Stimulated activated naive CD8-positive, alpha-beta T cell treated with anti-CD3 and anti-CD28 coated beads, Interleukin-15, amount 100 ng/mL, for 72 hours (primary cell): ENCODE measurements around the gene LMX1A.

Experiments
- ATAC-seq: fragments of 150-1000 bp; cut with Tn5 transposase; 2 replicates; pipeline ENCODE4 v1.10.0; 2021; ENCODE audit warnings: mild to moderate bottlenecking, moderate library complexity
- DNase-seq, 2 donors: peaks; one replicate each; pipeline ENCODE4 v3.0.0; 2021 to 2022
- H3K27ac Mint-ChIP-seq, 2 donors: one replicate each; pipeline ENCODE4 v1.8.0; 2022; ENCODE audit warnings: mild to moderate bottlenecking in 2 of 2, mixed read lengths in 2 of 2, moderate library complexity in 2 of 2
- H3K27me3 Mint-ChIP-seq: one replicate; pipeline ENCODE4 v1.8.0; 2022; ENCODE audit warnings: mixed read lengths
- H3K4me1 Mint-ChIP-seq: one replicate; pipeline ENCODE4 v1.8.0; 2022; ENCODE audit warnings: mild to moderate bottlenecking, mixed read lengths
- H3K4me3 Mint-ChIP-seq, 2 donors: one replicate each; pipeline ENCODE4 v1.8.0; 2022; ENCODE audit warnings: mild to moderate bottlenecking in 2 of 2, mixed read lengths in 2 of 2, moderate library complexity in 1 of 2
- H3K9me3 Mint-ChIP-seq, 2 donors: one replicate each; pipeline ENCODE4 v1.8.0; 2022; ENCODE audit warnings: mixed read lengths in 2 of 2

The LMX1A gene

DNA sequence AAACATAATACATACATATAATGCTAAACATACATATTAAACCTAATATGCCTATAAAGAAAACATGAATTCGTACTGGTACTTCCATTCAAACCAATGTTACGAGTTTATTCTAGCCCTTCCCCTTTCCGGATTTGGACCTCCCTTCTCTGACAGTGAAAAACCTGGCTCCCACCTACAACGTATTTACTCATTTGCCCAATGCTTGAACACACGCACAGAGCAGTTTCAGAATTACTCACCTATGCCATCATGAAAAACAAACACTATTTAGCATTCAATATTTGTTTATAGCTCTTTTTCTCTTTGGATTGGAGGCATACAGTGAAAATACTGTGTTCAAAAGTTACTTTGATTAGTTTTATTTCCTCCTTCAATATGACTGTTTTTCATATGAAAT is 204.4 kb downstream of the LMX1A start:
- Mint-ChIP-seq H3K4me1 (no peaks in the 10 kb centered on the region), H3K4me3 (no peak overlapping the region), H3K27me3 (no peaks in the 10 kb centered on the region), H3K9me3 (no peaks in the 10 kb centered on the region), H3K27ac (no peak overlapping the region)
- ATAC-seq: no peak
- no peak for DNase-seq
